Measurements from ENCODE around the gene ITGA1.

ITGA1 gene

DNA sequence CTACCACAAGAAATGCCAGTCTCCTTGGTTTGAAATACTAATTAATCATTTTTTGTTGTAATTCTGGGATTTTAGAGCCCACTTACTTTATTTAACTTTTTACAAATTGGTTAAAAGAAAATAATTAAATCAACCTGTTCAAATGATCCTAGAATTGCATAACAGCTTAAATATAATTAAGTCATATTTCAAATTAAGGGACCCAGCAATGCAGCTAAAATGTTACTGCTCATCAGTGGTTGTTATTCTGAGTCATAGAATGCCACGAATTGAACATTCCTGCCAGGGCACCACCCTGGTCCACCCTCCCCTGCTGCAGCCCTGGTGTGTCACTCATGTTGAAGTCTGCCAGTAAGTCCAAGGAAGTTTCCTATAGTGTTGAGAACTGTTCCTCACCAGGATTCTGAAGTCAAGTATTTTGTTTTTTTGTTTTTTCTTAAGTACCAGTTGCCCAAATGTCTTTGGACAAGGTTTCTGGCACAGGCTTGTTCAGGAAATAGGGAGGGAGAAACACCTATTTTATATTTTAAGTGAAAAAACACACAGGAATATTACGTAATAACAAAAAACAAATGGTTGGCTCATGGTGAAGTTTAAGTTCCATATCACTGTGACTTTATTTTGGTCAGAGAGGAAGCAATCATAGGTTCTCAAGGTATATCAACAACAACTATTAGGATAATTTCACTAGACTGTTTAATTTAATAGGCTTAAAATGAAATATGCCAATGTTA, 4.3 kb upstream of the ITGA1 start:
- Histone ChIP-seq H2AFZ (no peak overlapping the region), H3K9ac (no peak overlapping the region), H3K79me2 (no peaks in the 10 kb centered on the region), H3K4me2 (ENCODE audit: low read length) (no peak overlapping the region), H3K36me3 (ENCODE audit: control insufficient read depth, insufficient read depth, low read length) (no peaks in the 10 kb centered on the region), H3K4me3 (ENCODE audit: low read depth, low read length) (no peak overlapping the region), H3K27ac (no peak overlapping the region), H3K27me3 (ENCODE audit: control insufficient read depth, insufficient read depth, low read length) (no peaks in the 10 kb centered on the region), H3K4me1 (peaks cover 3% of the 10 kb centered on the region), H3K9me3 (ENCODE audit: control insufficient read depth, low read length) (no peaks in the 10 kb centered on the region)
- TF ChIP-seq, protein P1, sequence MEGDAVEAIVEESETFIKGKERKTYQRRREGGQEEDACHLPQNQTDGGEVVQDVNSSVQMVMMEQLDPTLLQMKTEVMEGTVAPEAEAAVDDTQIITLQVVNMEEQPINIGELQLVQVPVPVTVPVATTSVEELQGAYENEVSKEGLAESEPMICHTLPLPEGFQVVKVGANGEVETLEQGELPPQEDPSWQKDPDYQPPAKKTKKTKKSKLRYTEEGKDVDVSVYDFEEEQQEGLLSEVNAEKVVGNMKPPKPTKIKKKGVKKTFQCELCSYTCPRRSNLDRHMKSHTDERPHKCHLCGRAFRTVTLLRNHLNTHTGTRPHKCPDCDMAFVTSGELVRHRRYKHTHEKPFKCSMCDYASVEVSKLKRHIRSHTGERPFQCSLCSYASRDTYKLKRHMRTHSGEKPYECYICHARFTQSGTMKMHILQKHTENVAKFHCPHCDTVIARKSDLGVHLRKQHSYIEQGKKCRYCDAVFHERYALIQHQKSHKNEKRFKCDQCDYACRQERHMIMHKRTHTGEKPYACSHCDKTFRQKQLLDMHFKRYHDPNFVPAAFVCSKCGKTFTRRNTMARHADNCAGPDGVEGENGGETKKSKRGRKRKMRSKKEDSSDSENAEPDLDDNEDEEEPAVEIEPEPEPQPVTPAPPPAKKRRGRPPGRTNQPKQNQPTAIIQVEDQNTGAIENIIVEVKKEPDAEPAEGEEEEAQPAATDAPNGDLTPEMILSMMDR (IDR thresholded peaks at IDR 0.05), result no peak

DNA sequence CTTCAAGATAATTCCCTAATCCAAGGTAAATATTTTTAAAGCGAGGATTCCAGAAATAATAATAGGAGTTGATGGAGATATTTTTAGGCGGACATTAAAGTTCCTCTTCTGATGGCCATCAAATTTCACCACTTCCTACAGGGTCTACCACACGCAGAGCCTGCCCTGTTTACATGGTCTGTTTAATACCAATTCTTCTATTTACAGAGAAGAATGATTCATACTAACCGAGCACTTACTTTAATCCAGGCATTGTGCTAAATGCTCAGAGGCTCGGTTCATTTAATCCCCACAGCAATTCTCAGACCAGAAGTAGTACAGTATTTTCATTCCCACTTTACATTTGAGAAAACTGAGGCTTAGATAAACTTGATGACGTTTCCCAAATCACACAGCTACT, 3.0 kb upstream of the ITGA1 start:
- no peaks in the 10 kb centered on the region for H3K36me3 ChIP-seq (ENCODE audit: control insufficient read depth, insufficient read depth, low read length)
- TF ChIP-seq, protein P1 (IDR thresholded peaks at IDR 0.05), result no peak
- no peaks in the 10 kb centered on the region for H3K9me3 ChIP-seq (ENCODE audit: control insufficient read depth, low read length)
- H3K9ac ChIP-seq, result no peak overlapping the region
- H3K4me2 ChIP-seq (ENCODE audit: low read length), result no peak overlapping the region
- H3K4me1 ChIP-seq, result peaks cover 3% of the 10 kb centered on the region
- peaks cover 9% of the 10 kb centered on the region for H3K79me2 ChIP-seq
- no peak overlapping the region for H2AFZ ChIP-seq
- H3K27ac ChIP-seq, result no peak overlapping the region
- no peak overlapping the region for H3K4me3 ChIP-seq (ENCODE audit: low read depth, low read length)
- H3K27me3 ChIP-seq (ENCODE audit: control insufficient read depth, insufficient read depth, low read length), result no peaks in the 10 kb centered on the region

DNA sequence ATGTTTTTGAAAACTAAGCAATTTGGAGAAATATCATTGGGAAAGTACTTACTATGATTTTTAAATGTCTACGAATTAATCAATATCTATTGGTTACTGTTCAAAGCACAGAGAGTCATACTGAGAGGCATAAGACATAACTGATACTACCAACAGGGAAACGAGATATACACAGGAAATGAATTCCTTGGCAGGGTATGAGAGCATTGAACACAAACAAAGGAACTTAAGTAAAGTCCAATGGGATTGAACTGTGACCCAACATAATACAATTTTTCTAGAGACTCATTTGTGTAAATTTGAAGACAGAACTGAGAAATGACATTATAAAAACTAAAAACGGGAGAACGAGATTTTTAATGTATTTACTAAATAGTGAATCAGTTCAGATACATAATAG, 1.3 kb upstream of the ITGA1 start:
- Histone ChIP-seq H3K27me3 (ENCODE audit: control insufficient read depth, insufficient read depth, low read length) (no peaks in the 10 kb centered on the region), H2AFZ (peak overlapping the region; percentile 86), H3K9me3 (ENCODE audit: control insufficient read depth, low read length) (no peaks in the 10 kb centered on the region), H3K27ac (peak overlapping the region; percentile 90), H3K36me3 (ENCODE audit: control insufficient read depth, insufficient read depth, low read length) (no peaks in the 10 kb centered on the region), H3K4me1 (peaks cover 9% of the 10 kb centered on the region), H3K79me2 (peaks cover 24% of the 10 kb centered on the region), H3K4me3 (ENCODE audit: low read depth, low read length) (no peak overlapping the region), H3K9ac (no peak overlapping the region), H3K4me2 (ENCODE audit: low read length) (no peak overlapping the region)
- TF ChIP-seq, protein P1 (IDR thresholded peaks at IDR 0.05), result no peak

DNA sequence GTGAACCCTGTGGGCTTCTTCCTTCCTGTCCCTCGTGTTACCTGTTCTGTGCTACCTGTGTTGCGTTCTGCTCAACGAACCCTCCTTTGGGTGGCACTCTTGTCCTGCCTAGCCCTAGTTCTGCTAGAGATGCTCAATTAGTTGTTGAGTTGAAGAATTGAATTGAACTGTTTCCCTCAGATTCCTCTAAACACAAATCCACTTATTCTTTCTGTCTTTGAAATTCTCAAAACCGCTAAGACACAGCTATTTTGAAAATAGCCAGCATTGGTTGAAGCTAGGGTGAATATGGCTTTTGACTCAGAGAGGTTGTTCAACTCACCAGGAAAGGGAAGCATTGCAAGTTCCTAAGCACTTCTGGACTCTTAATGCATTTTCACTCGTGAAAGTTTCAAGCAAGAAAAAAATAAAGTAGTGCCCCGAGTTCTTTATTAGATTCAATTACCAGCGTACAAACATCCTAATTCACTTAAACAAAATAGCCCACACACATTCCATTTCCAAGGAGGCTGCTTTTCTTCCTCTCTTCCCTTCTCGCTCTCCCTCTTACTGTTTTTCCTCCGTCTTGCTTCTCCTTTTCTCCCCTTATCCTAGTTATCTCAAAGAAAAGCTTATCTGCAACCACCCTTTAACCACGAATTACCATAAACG, 642 bp upstream of the ITGA1 start:
- peak overlapping the region; percentile 48 for H3K4me2 ChIP-seq (ENCODE audit: low read length)
- H3K9ac ChIP-seq, result no peak overlapping the region
- peaks cover 9% of the 10 kb centered on the region for H3K4me1 ChIP-seq
- H3K27me3 ChIP-seq (ENCODE audit: control insufficient read depth, insufficient read depth, low read length), result no peaks in the 10 kb centered on the region
- no peaks in the 10 kb centered on the region for H3K36me3 ChIP-seq (ENCODE audit: control insufficient read depth, insufficient read depth, low read length)
- H3K4me3 ChIP-seq (ENCODE audit: low read depth, low read length), result peak overlapping the region; percentile 59
- TF ChIP-seq, protein P1 (IDR thresholded peaks at IDR 0.05), result peak; percentile 44
- peak overlapping the region; percentile 86 for H2AFZ ChIP-seq
- peaks cover 28% of the 10 kb centered on the region for H3K79me2 ChIP-seq
- no peaks in the 10 kb centered on the region for H3K9me3 ChIP-seq (ENCODE audit: control insufficient read depth, low read length)
- peak overlapping the region; percentile 90 for H3K27ac ChIP-seq
